H1 (cell line): ENCODE data around the gene PHLDA3. TPM values are rescaled to one million over a fixed set of nuclear protein-coding genes. Genes with fewer than 3 reads are reported as not detected.
A peak's percentile ranks its signal among the peaks of the same experiment; 100 is the strongest.

Source experiments
- CTCF ChIA-PET: fragments of 300-600 bp; sonication (Branson Sonifier 250); formaldehyde crosslinking; loops from one replicate; lab custom pipeline; 2021; ENCODE audit not compliant: partially characterized antibody; lab: Charles Lee
- POLR2A ChIA-PET: fragments of 300-600 bp; sonication (Branson Sonifier 250); formaldehyde crosslinking; loops from one replicate; lab custom pipeline; 2021; ENCODE audit warnings: inconsistent platforms; ENCODE audit not compliant: partially characterized antibody; lab: Charles Lee
- DNase-seq, 2 experiments: peaks; one replicate each; pipeline versions ENCODE4 v3.0.0 to v3.0.0-alpha.2; 2010 to 2022; ENCODE audit warnings: low spot score in 2 of 2, low read depth in 1 of 2, mixed read lengths in 1 of 2
- FAIRE-seq: peaks from 2 replicates; lab custom pipeline; 2011; peaks lifted over from hg19 to GRCh38; lab: Jason Lieb, UNC
- H2AFZ ChIP-seq: 2 replicates; pipeline ENCODE4 v1.8.1; 2012; ENCODE audit warnings: low read length, inconsistent platforms
- H2AK5ac ChIP-seq: 2 replicates; pipeline ENCODE4 v1.6.1; 2013; ENCODE audit warnings: low read depth, low read length
- H2BK120ac ChIP-seq: replicated peaks from 2 replicates; pipeline ENCODE3; 2013; ENCODE audit warnings: low read depth, low read length, inconsistent platforms
- H2BK12ac ChIP-seq: 2 replicates; pipeline ENCODE4 v1.6.1; 2013; ENCODE audit warnings: low read depth, low read length
- H2BK15ac ChIP-seq: 2 replicates; pipeline ENCODE4 v1.6.1; 2013; ENCODE audit warnings: low read length
- H2BK20ac ChIP-seq: 2 replicates; pipeline ENCODE4 v1.6.1; 2013; ENCODE audit warnings: low read length
- H2BK5ac ChIP-seq: 2 replicates; pipeline ENCODE4 v1.6.1; 2013; ENCODE audit warnings: low read depth, low read length
- H3K14ac ChIP-seq: 2 replicates; pipeline ENCODE4 v1.6.1; 2013; ENCODE audit warnings: inconsistent platforms; ENCODE audit not compliant: insufficient read length
- H3K18ac ChIP-seq: 2 replicates; pipeline ENCODE4 v1.6.1; 2013; ENCODE audit warnings: low read length; ENCODE audit errors: extremely low read depth
- H3K23ac ChIP-seq: 2 replicates; pipeline ENCODE4 v1.6.1; 2013; ENCODE audit warnings: inconsistent platforms; ENCODE audit not compliant: insufficient read length
- H3K23me2 ChIP-seq: 2 replicates; pipeline ENCODE4 v1.6.1; 2013; ENCODE audit warnings: low read depth, low read length
- H3K27ac ChIP-seq: 2 replicates; pipeline ENCODE4 v1.6.1; 2011; ENCODE audit warnings: low read depth, low read length, inconsistent platforms
- H3K27me3 ChIP-seq, 4 experiments: replicated peaks in 1 of 4; 1 replicate in 1 of 4; 2 replicates in 3 of 4; pipeline versions ENCODE4 v1.6.1 to v1.8.1; 2011 to 2013; ENCODE audit warnings: low read length in 3 of 4, mild to moderate bottlenecking in 3 of 4, inconsistent platforms in 2 of 4, mixed read lengths in 2 of 4, moderate library complexity in 1 of 4; ENCODE audit not compliant: control insufficient read depth in 3 of 4, insufficient read depth in 3 of 4; ENCODE audit errors: extremely low read depth in 1 of 4
- H3K36me3 ChIP-seq, 4 experiments: 2 replicates each; pipeline versions ENCODE4 v1.6.1 to v1.8.1; 2011 to 2013; ENCODE audit warnings: mild to moderate bottlenecking in 4 of 4, low read length in 3 of 4, moderate library complexity in 2 of 4, control low read depth in 1 of 4, inconsistent platforms in 1 of 4; ENCODE audit not compliant: insufficient read depth in 4 of 4, control insufficient read depth in 2 of 4
- H3K4ac ChIP-seq: replicated peaks from 2 replicates; pipeline ENCODE3; 2013; ENCODE audit warnings: low read length, low read depth, mixed read lengths, inconsistent platforms; ENCODE audit not compliant: insufficient read length
- H3K4me1 ChIP-seq, 4 experiments: replicated peaks in 1 of 4; 1 replicate in 1 of 4; 2 replicates in 3 of 4; pipeline versions ENCODE4 v1.6.1 to v1.8.1; 2011 to 2013; ENCODE audit warnings: low read length in 3 of 4, inconsistent platforms in 2 of 4, mixed read lengths in 1 of 4; ENCODE audit not compliant: insufficient read depth in 4 of 4, control insufficient read depth in 3 of 4
- H3K4me2 ChIP-seq, 2 experiments: 2 replicates each; pipeline versions ENCODE4 v1.6.1 to v1.8.1; 2011 to 2013; ENCODE audit warnings: low read depth in 2 of 2, low read length in 2 of 2, control low read depth in 1 of 2, inconsistent platforms in 1 of 2, mild to moderate bottlenecking in 1 of 2; ENCODE audit not compliant: insufficient read depth in 1 of 2
- H3K4me3 ChIP-seq, 4 experiments: fragments of 200-600, 300-600 bp in 1 of 4; sonication (generic), shearing (Covaris generic), sonication (Bioruptor Twin) in 1 of 4; 2 replicates each; pipeline versions ENCODE4 v1.5.1 to v1.8.1; 2011 to 2016; ENCODE audit warnings: low read length in 4 of 4, low read depth in 3 of 4, control low read depth in 2 of 4, inconsistent platforms in 2 of 4, mild to moderate bottlenecking in 2 of 4, mixed read lengths in 1 of 4, moderate library complexity in 1 of 4; ENCODE audit not compliant: insufficient read depth in 2 of 4; ENCODE audit errors: extremely low read depth in 1 of 4
- H3K56ac ChIP-seq: replicated peaks from 2 replicates; pipeline ENCODE3; 2013; ENCODE audit warnings: low read depth, mild to moderate bottlenecking, mixed read lengths, low read length, inconsistent platforms; ENCODE audit not compliant: insufficient read length
- H3K79me1 ChIP-seq: 2 replicates; pipeline ENCODE4 v1.6.1; 2013; ENCODE audit warnings: low read depth, low read length, control low read depth
- H3K79me2 ChIP-seq, 2 experiments: 2 replicates each; pipeline versions ENCODE4 v1.6.1 to v1.8.1; 2012 to 2013; ENCODE audit warnings: low read length in 2 of 2, mild to moderate bottlenecking in 2 of 2, inconsistent platforms in 1 of 2; ENCODE audit not compliant: insufficient read depth in 2 of 2, control insufficient read depth in 1 of 2
- H3K9ac ChIP-seq, 4 experiments: replicated peaks in 1 of 4; 1 replicate in 1 of 4; 2 replicates in 3 of 4; pipeline versions ENCODE4 v1.6.1 to v1.8.1; 2011 to 2013; ENCODE audit warnings: low read depth in 3 of 4, low read length in 3 of 4, control low read depth in 2 of 4, mild to moderate bottlenecking in 2 of 4, moderate library complexity in 2 of 4, inconsistent platforms in 1 of 4; ENCODE audit errors: extremely low read depth in 1 of 4
- H3K9me3 ChIP-seq, 2 experiments: 2 replicates each; pipeline versions ENCODE4 v1.6.1 to v1.8.1; 2012 to 2013; ENCODE audit warnings: mild to moderate bottlenecking in 2 of 2, moderate library complexity in 2 of 2, control low read depth in 1 of 2, inconsistent platforms in 1 of 2, low read depth in 1 of 2, low read length in 1 of 2, mixed read lengths in 1 of 2; ENCODE audit not compliant: insufficient read depth in 2 of 2
- H4K20me1 ChIP-seq, 2 experiments: replicated peaks in 1 of 2; 2 replicates each; pipeline versions ENCODE3 to v1.8.1; 2011 to 2013; ENCODE audit warnings: inconsistent platforms in 2 of 2, low read length in 2 of 2, mild to moderate bottlenecking in 1 of 2; ENCODE audit not compliant: insufficient read depth in 2 of 2, control insufficient read depth in 1 of 2
- H4K5ac ChIP-seq: 2 replicates; pipeline ENCODE4 v1.6.1; 2013; ENCODE audit warnings: low read length, low read depth, mixed read lengths, inconsistent platforms; ENCODE audit not compliant: insufficient read length
- H4K8ac ChIP-seq: 2 replicates; pipeline ENCODE4 v1.8.0; 2013; ENCODE audit warnings: mild to moderate bottlenecking, moderate library complexity, low read length, inconsistent platforms; ENCODE audit not compliant: insufficient read depth; ENCODE audit errors: extremely low read depth
- H4K91ac ChIP-seq: replicated peaks from 2 replicates; pipeline ENCODE3; 2013; ENCODE audit warnings: low read length, mixed read lengths, inconsistent platforms; ENCODE audit not compliant: insufficient read length
- CHD2 ChIP-seq: IDR thresholded peaks from 2 replicates; pipeline ENCODE4 v1.6.1; 2012; ENCODE audit warnings: low read length, improper control_type of control experiment
- KDM4A ChIP-seq: IDR thresholded peaks from one replicate; pipeline ENCODE4 v1.7.1; 2012; ENCODE audit warnings: low read depth, mild to moderate bottlenecking, moderate library complexity, low read length, inconsistent platforms; ENCODE audit not compliant: severe bottlenecking
- TEAD4 ChIP-seq: IDR thresholded peaks from 2 replicates; pipeline ENCODE4 v1.6.1; 2012; ENCODE audit warnings: low read depth, low read length, inconsistent platforms, mixed read lengths
- whole genome bisulfite sequencing, 2 experiments: shearing (Covaris generic) in 1 of 2; methylation state at CpG; one replicate each; pipeline versions ENCODE4 v1.1.6 to v1.1.7; 2013 to 2015; ENCODE audit warnings: low lambda C conversion rate in 2 of 2, mixed read lengths in 2 of 2, inconsistent platforms in 1 of 2, low coverage in 1 of 2, missing lambda C conversion rate in 1 of 2; ENCODE audit not compliant: insufficient replicate concordance in 2 of 2, insufficient coverage in 1 of 2, insufficient read length in 1 of 2; ENCODE audit errors: extremely low coverage in 1 of 2, missing lambda C conversion rate in 1 of 2; 5-methylcytosine and 5-hydroxymethylcytosine counted together
- polyA plus RNA-seq, 7 experiments: library from polyadenylated mRNA; depleted of rRNA in 3 of 7; stranded (reverse) in 5 of 7; unstranded in 2 of 7; fragments of >200 nt in 5 of 7; fragments of 200-250 nt in 2 of 7; gene quantifications; 1 replicate in 5 of 7; 2 replicates in 1 of 7; 4 replicates in 1 of 7; pipeline versions ENCODE4 v1.2.1 to v1.2.3, GENCODE V29; 2011 to 2013; ENCODE audit warnings: missing spikeins in 2 of 7, mixed read lengths in 2 of 7
- total RNA-seq: library from RNA; stranded (reverse); fragmentation: NEBNext Ultra II Directional; extraction: Animal tissue kit (Norgen Biotek cat#: 25700); gene quantifications from 2 replicates; pipeline ENCODE4 v1.2.1, GENCODE V29; 2021
- TF ChIP-seq, protein P1 (sequence below), 3 experiments: IDR thresholded peaks; 1 replicate in 2 of 3; 2 replicates in 1 of 3; pipeline versions ENCODE4 v1.5.1 to v1.6.1; 2011; ENCODE audit warnings: low read length in 3 of 3, mild to moderate bottlenecking in 3 of 3, inconsistent platforms in 2 of 3, low read depth in 1 of 3, moderate library complexity in 1 of 3; ENCODE audit not compliant: insufficient read depth in 1 of 3; ENCODE audit errors: control extremely low read depth in 1 of 3

The PHLDA3 gene
- total and polyA plus RNA-seq, 2 of the 8 experiments (the other 6 are each of a cell fraction or from before 2014, with no cell fraction given) = 25.5 to 27.5 TPM

- TF ChIP-seq TEAD4 (no peak), CHD2 (no peak), KDM4A (no peak)
- TF ChIP-seq, protein P1, sequence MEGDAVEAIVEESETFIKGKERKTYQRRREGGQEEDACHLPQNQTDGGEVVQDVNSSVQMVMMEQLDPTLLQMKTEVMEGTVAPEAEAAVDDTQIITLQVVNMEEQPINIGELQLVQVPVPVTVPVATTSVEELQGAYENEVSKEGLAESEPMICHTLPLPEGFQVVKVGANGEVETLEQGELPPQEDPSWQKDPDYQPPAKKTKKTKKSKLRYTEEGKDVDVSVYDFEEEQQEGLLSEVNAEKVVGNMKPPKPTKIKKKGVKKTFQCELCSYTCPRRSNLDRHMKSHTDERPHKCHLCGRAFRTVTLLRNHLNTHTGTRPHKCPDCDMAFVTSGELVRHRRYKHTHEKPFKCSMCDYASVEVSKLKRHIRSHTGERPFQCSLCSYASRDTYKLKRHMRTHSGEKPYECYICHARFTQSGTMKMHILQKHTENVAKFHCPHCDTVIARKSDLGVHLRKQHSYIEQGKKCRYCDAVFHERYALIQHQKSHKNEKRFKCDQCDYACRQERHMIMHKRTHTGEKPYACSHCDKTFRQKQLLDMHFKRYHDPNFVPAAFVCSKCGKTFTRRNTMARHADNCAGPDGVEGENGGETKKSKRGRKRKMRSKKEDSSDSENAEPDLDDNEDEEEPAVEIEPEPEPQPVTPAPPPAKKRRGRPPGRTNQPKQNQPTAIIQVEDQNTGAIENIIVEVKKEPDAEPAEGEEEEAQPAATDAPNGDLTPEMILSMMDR (IDR thresholded peaks at IDR 0.05; ENCODE audit: control extremely low read depth in 1 of 3, insufficient read depth in 1 of 3, low read depth in 1 of 3, low read length in 3 of 3) = no peak
- no peaks in the 10 kb centered on the region for H3K23me2 ChIP-seq
- H2BK5ac ChIP-seq = no peak overlapping the region
- no peak overlapping the region for H4K8ac ChIP-seq
- H4K20me1 ChIP-seq = no peaks in the 10 kb centered on the region
- H3K56ac ChIP-seq = no peak overlapping the region
- no peak overlapping the region for H3K18ac ChIP-seq
- no peak overlapping the region for H3K27ac ChIP-seq
- H2AFZ ChIP-seq = no peak overlapping the region
- no peak overlapping the region for H3K23ac ChIP-seq
- no peak overlapping the region for H3K14ac ChIP-seq
- CTCF ChIA-PET = interaction anchor here (1.4 to 12.7 kb wide), 7 partner anchors 10 to 101 kb away, joined by 3 to 155 read pairs (median 8); partner anchors contain the start of gene PHLDA3
- no peak overlapping the region for H3K9ac ChIP-seq
- H3K79me1 ChIP-seq = no peaks in the 10 kb centered on the region
- no peak overlapping the region for H2AK5ac ChIP-seq
- no peaks in the 10 kb centered on the region for H3K27me3 ChIP-seq
- no peak overlapping the region for H2BK20ac ChIP-seq
- 87% methylated on average over 3 of the region's 3 CpGs; no CpG with 5 or more reads in 1 of the 2 experiments for WGBS, 2 experiments
- POLR2A ChIA-PET = interaction anchor here (1.4 kb wide), 2 partner anchors 9 to 41 kb away, joined by 3 to 5 read pairs; partner anchors contain the start of gene PHLDA3
- H4K5ac ChIP-seq = no peak overlapping the region
- H2BK15ac ChIP-seq = no peak overlapping the region
- H3K4me1 ChIP-seq = peaks cover 2 to 12% (median 5%) of the 10 kb centered on the region in 4 experiments
- H2BK120ac ChIP-seq = no peak overlapping the region
- no peak overlapping the region for H3K4me3 ChIP-seq
- H4K91ac ChIP-seq = peak overlapping the region; percentile 47
- no peak for DNase-seq
- H3K79me2 ChIP-seq = no peaks in the 10 kb centered on the region
- H3K9me3 ChIP-seq = no peaks in the 10 kb centered on the region
- FAIRE-seq = no peak
- H3K4me2 ChIP-seq = no peak overlapping the region
- no peaks in the 10 kb centered on the region for H3K36me3 ChIP-seq
- no peak overlapping the region for H3K4ac ChIP-seq
- H2BK12ac ChIP-seq = no peak overlapping the region
These were observed 9.9 kb downstream of the PHLDA3 start for GRCh38 chr1:201459052-201459451.
